ENCODE measurements around the gene SLC9A9.
"Not testable (repeated sequence)": the region's sequence is repeated elsewhere in the genome, so short reads cannot be mapped to it uniquely, and the experiment has no call there.

SLC9A9 gene

GRCh38 chr3:143306407-143306806, 541.9 kb downstream of the SLC9A9 start:
- no peak for DNase-seq

- DNase-seq: peak; percentile 16
These were observed 545.6 kb downstream of the SLC9A9 start for GRCh38 chr3:143302638-143303171.

GRCh38 chr3:143301031-143301901, 547.0 kb downstream of the SLC9A9 start:
- no peak for DNase-seq

GRCh38 chr3:143298886-143299535, 549.3 kb downstream of the SLC9A9 start:
- DNase-seq: no peak

- DNase-seq: no peak
These were observed 549.9 kb downstream of the SLC9A9 start for GRCh38 chr3:143298380-143298779.

- DNase-seq: no peak
These were observed 552.8 kb downstream of the SLC9A9 start for GRCh38 chr3:143295201-143296080.

GRCh38 chr3:143294188-143294587, 554.1 kb downstream of the SLC9A9 start:
- DNase-seq: no peak

- no peak for DNase-seq
These were observed 556.3 kb downstream of the SLC9A9 start for GRCh38 chr3:143291836-143292447.

GRCh38 chr3:143288944-143289343, 559.3 kb downstream of the SLC9A9 start:
- no peak for DNase-seq

- no peak for DNase-seq
These were observed 560.9 kb downstream of the SLC9A9 start for GRCh38 chr3:143287403-143287802.

- no peak for DNase-seq
These were observed 561.8 kb downstream of the SLC9A9 start for GRCh38 chr3:143286392-143287010.

GRCh38 chr3:143283432-143284128, 564.7 kb downstream of the SLC9A9 start:
- DNase-seq: no peak

- no peak for DNase-seq
These were observed 567.3 kb downstream of the SLC9A9 start for GRCh38 chr3:143280984-143281383.

- not testable (repeated sequence) for DNase-seq
These were observed 568.7 kb downstream of the SLC9A9 start for GRCh38 chr3:143279567-143279966.

GRCh38 chr3:143278721-143279120, 569.5 kb downstream of the SLC9A9 start:
- DNase-seq: no peak

GRCh38 chr3:143277531-143277930, 570.7 kb downstream of the SLC9A9 start:
- no peak for DNase-seq

GRCh38 chr3:143276592-143276991, 571.7 kb downstream of the SLC9A9 start:
- no peak for DNase-seq

- no peak for DNase-seq
These were observed 574.1 kb downstream of the SLC9A9 start for GRCh38 chr3:143273975-143274690.

GRCh38 chr3:143271136-143271535, 577.1 kb downstream of the SLC9A9 start:
- no peak for DNase-seq

GRCh38 chr3:143269741-143270140, 578.5 kb downstream of the SLC9A9 start:
- DNase-seq: no peak

GRCh38 chr3:143267989-143268388, 580.3 kb downstream of the SLC9A9 start:
- no peak for DNase-seq

Measured in GOT3 (cell line).